A673 (cell line): Measurements from ENCODE around the gene ASB1. TPM values are rescaled to one million over a fixed set of nuclear protein-coding genes. Genes with fewer than 3 reads are reported as not detected.

Experiments used
- BruUV-seq: library from RNA; stranded (reverse); fragments of 400-500 nt; replicated peaks from 2 replicates; lab custom pipeline; 2021; lab: Mats Ljungman, UMichigan
- CTCF ChIA-PET: fragments of 300-600 bp; sonication (Branson Sonifier 250); formaldehyde crosslinking; loops from one replicate; lab custom pipeline; 2022; ENCODE audit warnings: antibody characterized with exemption; lab: Charles Lee
- POLR2A ChIA-PET: fragments of 300-600 bp; sonication (Branson Sonifier 250); formaldehyde crosslinking; loops from one replicate; lab custom pipeline; 2022; ENCODE audit warnings: antibody characterized with exemption; ENCODE audit not compliant: low non-redundant PET; lab: Charles Lee
- DNase-seq: peaks from one replicate; pipeline ENCODE4 v3.0.0-alpha.2; 2015; ENCODE audit warnings: low spot score
- H3K27ac ChIP-seq: fragments of 200-600 bp; sonication (generic); 2 replicates; pipeline ENCODE4 v1.5.1; 2016; ENCODE audit warnings: mixed run types, low read depth, mild to moderate bottlenecking, mixed read lengths, antibody characterized with exemption, low read length; ENCODE audit not compliant: poor library complexity, severe bottlenecking
- H3K27me3 ChIP-seq: fragments of 200-600 bp; sonication (generic); replicated peaks from 2 replicates; pipeline ENCODE4 v1.6.1; 2017; ENCODE audit warnings: mixed run types, low read depth, mild to moderate bottlenecking, mixed read lengths, antibody characterized with exemption, low read length; ENCODE audit not compliant: insufficient read depth, poor library complexity
- H3K36me3 ChIP-seq: fragments of 200-600 bp; sonication (generic); 2 replicates; pipeline ENCODE4 v1.6.1; 2016; ENCODE audit warnings: mixed run types, mild to moderate bottlenecking, mixed read lengths, antibody characterized with exemption, low read length; ENCODE audit not compliant: insufficient read depth, poor library complexity, severe bottlenecking
- H3K4me1 ChIP-seq: fragments of 200-600 bp; sonication (generic); 2 replicates; pipeline ENCODE4 v1.6.1; 2017; ENCODE audit warnings: mixed run types, mild to moderate bottlenecking, mixed read lengths, antibody characterized with exemption, low read length; ENCODE audit not compliant: insufficient read depth, poor library complexity, severe bottlenecking
- H3K4me3 ChIP-seq: fragments of 200-600 bp; sonication (generic); 2 replicates; pipeline ENCODE4 v1.5.1; 2016; ENCODE audit warnings: low read depth, mixed run types, mild to moderate bottlenecking, mixed read lengths, low read length; ENCODE audit not compliant: poor library complexity, severe bottlenecking
- H3K9me3 ChIP-seq: fragments of 200-600 bp; sonication (generic); 2 replicates; pipeline ENCODE4 v1.6.1; 2016; ENCODE audit warnings: mixed run types, low read depth, mild to moderate bottlenecking, mixed read lengths, antibody characterized with exemption, low read length; ENCODE audit not compliant: poor library complexity, severe bottlenecking
- CTCF ChIP-seq: fragments of 300-800, 200-600 bp; sonication (generic); conservative IDR thresholded peaks from 2 replicates; pipeline ENCODE4 v1.5.1; 2017; ENCODE audit warnings: low read depth, mild to moderate bottlenecking, antibody characterized with exemption, low read length, moderate library complexity, mixed read lengths
- EZH2 ChIP-seq: fragments of 200-600 bp; sonication (generic); IDR thresholded peaks from 2 replicates; pipeline ENCODE4 v1.6.1; 2017; ENCODE audit warnings: borderline replicate concordance, low read depth, mild to moderate bottlenecking, mixed read lengths, antibody characterized with exemption, low read length; ENCODE audit not compliant: poor library complexity, severe bottlenecking
- intact Hi-C: fragments of 100-400 bp; cut with micrococcal nuclease; formaldehyde crosslinking; loops from one replicate; pipeline ENCODE4 v1.10.0; 2022; ENCODE audit not compliant: unreplicated experiment
- total RNA-seq: library from RNA; stranded (reverse); gene quantifications from 2 replicates; pipeline ENCODE4 v1.2.3, GENCODE V29; 2021

ASB1 gene
- total RNA-seq, 1 experiment from 2014 or later, result 36.9 TPM

GRCh38 chr2:238397356-238397755, 29.4 kb upstream of the ASB1 start:
- CTCF ChIA-PET, result no interaction called here
- POLR2A ChIA-PET, result no interaction called here
- Histone ChIP-seq H3K9me3 (no peaks in the 10 kb centered on the region), H3K4me1 (no peaks in the 10 kb centered on the region), H3K27ac (no peak overlapping the region), H3K36me3 (no peaks in the 10 kb centered on the region), H3K27me3 (no peaks in the 10 kb centered on the region), H3K4me3 (no peak overlapping the region)
- DNase-seq, result no peak
- no TSS peak for BruUV-seq
- TF ChIP-seq CTCF (no peak), EZH2 (no peak)
- intact Hi-C loops, result no loop called here

- ChIA-PET CTCF (no interaction called here), POLR2A (no interaction called here)
- no peaks in the 10 kb centered on the region for H3K27me3 ChIP-seq
- H3K4me1 ChIP-seq, result no peaks in the 10 kb centered on the region
- DNase-seq, result no peak
- no peaks in the 10 kb centered on the region for H3K36me3 ChIP-seq
- no peaks in the 10 kb centered on the region for H3K9me3 ChIP-seq
- no peak overlapping the region for H3K4me3 ChIP-seq
- no TSS peak for BruUV-seq
- no peak overlapping the region for H3K27ac ChIP-seq
- TF ChIP-seq EZH2 (no peak), CTCF (no peak)
- intact Hi-C loops, result no loop called here
These were observed 28.1 kb upstream of the ASB1 start for GRCh38 chr2:238398577-238398976.

GRCh38 chr2:238399094-238399493, 27.6 kb upstream of the ASB1 start:
- no peaks in the 10 kb centered on the region for H3K36me3 ChIP-seq
- H3K9me3 ChIP-seq, result no peaks in the 10 kb centered on the region
- intact Hi-C loops, result no loop called here
- BruUV-seq, result no TSS peak
- CTCF ChIA-PET, result no interaction called here
- H3K27me3 ChIP-seq, result no peaks in the 10 kb centered on the region
- POLR2A ChIA-PET, result no interaction called here
- DNase-seq, result no peak
- no peaks in the 10 kb centered on the region for H3K4me1 ChIP-seq
- TF ChIP-seq CTCF (no peak), EZH2 (no peak)
- H3K27ac ChIP-seq, result no peak overlapping the region
- no peak overlapping the region for H3K4me3 ChIP-seq
